GM12801 (cell line): ENCODE data around the gene B3GALT5.

ENCODE experiments used
- CTCF ChIP-seq: IDR thresholded peaks from one replicate; pipeline ENCODE4 v1.5.1; 2011; ENCODE audit warnings: control low read depth; ENCODE audit not compliant: insufficient read length; ENCODE audit errors: extremely low read depth

The B3GALT5 gene

GRCh38 chr21:39610703-39611102, 2.0 kb upstream of the B3GALT5 start:
- no peak for TF ChIP-seq CTCF

- no peak for TF ChIP-seq CTCF
These were observed 1.1 kb upstream of the B3GALT5 start for GRCh38 chr21:39611551-39612190.

- no peak for TF ChIP-seq CTCF
These were observed 548 bp downstream of the B3GALT5 start for GRCh38 chr21:39613041-39613934.

GRCh38 chr21:39616211-39616772, 3.6 kb downstream of the B3GALT5 start:
- TF ChIP-seq CTCF, result no peak

GRCh38 chr21:39620856-39621255, 8.1 kb downstream of the B3GALT5 start:
- TF ChIP-seq CTCF, result no peak

- TF ChIP-seq CTCF, result no peak
These were observed 12.6 kb downstream of the B3GALT5 start for GRCh38 chr21:39625211-39625895.

- TF ChIP-seq CTCF, result no peak
These were observed 15.6 kb downstream of the B3GALT5 start for GRCh38 chr21:39628385-39628784.
